ENCODE results near the gene PLA2G4A. TPM values are rescaled to one million over a fixed set of nuclear protein-coding genes. Genes with fewer than 3 reads are reported as not detected.

Gene PLA2G4A
- total RNA-seq, 1 experiment from 2014 or later: 0.39 TPM

GRCh38 chr1:187009320-187009719 lies 180.6 kb downstream of the PLA2G4A start:
- Mint-ChIP-seq H3K27me3 (ENCODE audit: low read depth) (no peaks in the 10 kb centered on the region), H3K27ac (peak overlapping the region in 2 of 3 experiments; percentile 7 to 96; a peak in 3 of 7 replicates), H3K36me3 (ENCODE audit: insufficient read depth in 1 of 3, low read depth in 3 of 3) (peaks cover 13 to 32% (median 18%) of the 10 kb centered on the region in 3 experiments), H3K4me1 (peaks cover 13 to 19% of the 10 kb centered on the region in 2 experiments), H3K4me3 (no peak overlapping the region), H3K9me3 (peaks cover 27 to 34% of the 10 kb centered on the region in 2 experiments)
- peaks cover 6% of the 10 kb centered on the region for H3K9me3 ChIP-seq (ENCODE audit: control insufficient read depth, low read depth, low read length)
- no peak overlapping the region for H3T11ph ChIP-seq (ENCODE audit: low read length)
- TF ChIP-seq, protein P1, sequence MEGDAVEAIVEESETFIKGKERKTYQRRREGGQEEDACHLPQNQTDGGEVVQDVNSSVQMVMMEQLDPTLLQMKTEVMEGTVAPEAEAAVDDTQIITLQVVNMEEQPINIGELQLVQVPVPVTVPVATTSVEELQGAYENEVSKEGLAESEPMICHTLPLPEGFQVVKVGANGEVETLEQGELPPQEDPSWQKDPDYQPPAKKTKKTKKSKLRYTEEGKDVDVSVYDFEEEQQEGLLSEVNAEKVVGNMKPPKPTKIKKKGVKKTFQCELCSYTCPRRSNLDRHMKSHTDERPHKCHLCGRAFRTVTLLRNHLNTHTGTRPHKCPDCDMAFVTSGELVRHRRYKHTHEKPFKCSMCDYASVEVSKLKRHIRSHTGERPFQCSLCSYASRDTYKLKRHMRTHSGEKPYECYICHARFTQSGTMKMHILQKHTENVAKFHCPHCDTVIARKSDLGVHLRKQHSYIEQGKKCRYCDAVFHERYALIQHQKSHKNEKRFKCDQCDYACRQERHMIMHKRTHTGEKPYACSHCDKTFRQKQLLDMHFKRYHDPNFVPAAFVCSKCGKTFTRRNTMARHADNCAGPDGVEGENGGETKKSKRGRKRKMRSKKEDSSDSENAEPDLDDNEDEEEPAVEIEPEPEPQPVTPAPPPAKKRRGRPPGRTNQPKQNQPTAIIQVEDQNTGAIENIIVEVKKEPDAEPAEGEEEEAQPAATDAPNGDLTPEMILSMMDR (conservative IDR thresholded peaks at IDR 0.05): no peak
- no peaks in the 10 kb centered on the region for H4K20me1 ChIP-seq (ENCODE audit: control insufficient read depth, insufficient read depth, insufficient read length)
- no peak overlapping the region for H3K56ac ChIP-seq (ENCODE audit: insufficient read length, low read depth, low read length)
- no peak overlapping the region for H2BK120ac ChIP-seq (ENCODE audit: low read depth, low read length, poor library complexity, severe bottlenecking)
- H3K79me2 ChIP-seq (ENCODE audit: insufficient read depth, low read length): no peaks in the 10 kb centered on the region
- no peak overlapping the region for H2BK12ac ChIP-seq (ENCODE audit: insufficient read length, low read depth, low read length)
- no peaks in the 10 kb centered on the region for H3K23me2 ChIP-seq (ENCODE audit: insufficient read length, low read depth, low read length, poor library complexity, severe bottlenecking)
- peak overlapping the region; percentile 84 for H3K27ac ChIP-seq (ENCODE audit: insufficient read length, low read depth, low read length)
- no peak overlapping the region for H2BK20ac ChIP-seq (ENCODE audit: low read depth, low read length, poor library complexity, severe bottlenecking)
- no peak overlapping the region for H2AFZ ChIP-seq (ENCODE audit: low read length)
- H3K9ac ChIP-seq (ENCODE audit: extremely low read depth, insufficient read length, low read length): no peak overlapping the region
- H4K8ac ChIP-seq (replicated peaks; ENCODE audit: insufficient read length, low read depth, low read length): no peak overlapping the region
- no peak overlapping the region for H3K4ac ChIP-seq (ENCODE audit: low read depth, low read length)
- no peak overlapping the region for H3K4me2 ChIP-seq (ENCODE audit: insufficient read depth, insufficient read length, low read length)
- H3K23ac ChIP-seq (ENCODE audit: insufficient read length, low read depth, low read length): no peak overlapping the region
- no peak overlapping the region for H2AK5ac ChIP-seq (ENCODE audit: insufficient read length, low read length)
- H2BK5ac ChIP-seq (ENCODE audit: insufficient read length, low read length): no peak overlapping the region
- H3K27me3 ChIP-seq (ENCODE audit: insufficient read depth, low read length): no peaks in the 10 kb centered on the region
- no peaks in the 10 kb centered on the region for H3K4me1 ChIP-seq (ENCODE audit: insufficient read depth, low read length)
- DNase-seq: no peak
- no peak overlapping the region for H4K5ac ChIP-seq (ENCODE audit: insufficient read length, low read depth, low read length)
- H3K14ac ChIP-seq (ENCODE audit: insufficient read depth, low read length): no peak overlapping the region
- no peaks in the 10 kb centered on the region for H3K79me1 ChIP-seq (ENCODE audit: insufficient read depth, low read depth, low read length, poor library complexity, severe bottlenecking)
- no peak overlapping the region for H4K91ac ChIP-seq (ENCODE audit: insufficient read length, low read depth, low read length)
- no peak overlapping the region for H3K18ac ChIP-seq (ENCODE audit: insufficient read length, low read depth, low read length)
- WGBS (ENCODE audit: extremely low coverage, insufficient read length, low lambda C conversion rate): no CpG with 5 or more reads among the region's 2 CpGs
- no peak overlapping the region for H2BK15ac ChIP-seq (ENCODE audit: low read depth, low read length)
